NOMO-1 treated with dmso at 0.1 percent for 144 hours (cell line): ENCODE results near the gene ARIH1.

ENCODE experiments used
- DNase-seq: peaks from one replicate; lab custom pipeline; 2025; ENCODE audit not compliant: unreplicated experiment; lab: John Stamatoyannopoulos, UW

ARIH1 gene

DNA sequence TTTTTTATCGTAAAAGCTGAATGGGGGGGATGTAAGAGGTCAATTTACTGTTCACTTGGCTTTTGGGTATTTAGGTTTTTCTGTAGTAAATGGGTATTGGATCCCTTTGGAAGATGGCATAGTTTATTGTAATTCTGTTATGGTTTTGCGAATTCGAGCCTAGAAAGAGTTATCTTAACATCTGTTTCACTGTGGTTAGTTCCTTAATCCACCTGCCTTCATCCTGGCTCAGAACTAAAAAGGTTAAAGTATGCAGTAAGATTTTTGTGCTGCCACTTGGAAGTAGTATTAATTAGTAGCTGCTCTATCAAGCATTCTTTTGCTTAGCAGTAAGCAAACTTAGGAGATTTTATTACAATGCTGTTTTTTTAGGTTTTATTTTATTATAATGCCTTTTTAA is 62.4 kb downstream of the ARIH1 start:
- no peak for DNase-seq

DNA sequence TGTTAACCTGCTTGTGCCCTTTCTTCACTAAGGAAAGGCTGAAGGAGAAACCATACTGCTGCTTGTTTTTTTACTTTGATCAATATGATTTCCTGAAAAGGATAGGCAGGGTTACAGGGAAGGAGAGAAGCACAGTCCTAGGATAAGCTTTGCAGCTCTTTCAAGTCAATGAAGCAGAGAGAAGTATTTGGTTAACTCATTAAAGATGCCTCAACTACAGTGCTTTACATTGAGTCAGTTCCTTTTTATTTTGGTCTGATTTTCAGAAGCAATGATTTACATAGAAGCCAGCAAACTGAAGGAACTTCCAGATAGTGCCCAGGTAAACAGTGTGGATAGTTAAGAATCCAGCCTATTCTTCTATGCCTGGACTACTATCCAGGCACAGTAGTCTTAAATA is 64.8 kb downstream of the ARIH1 start:
- DNase-seq = no peak

DNA sequence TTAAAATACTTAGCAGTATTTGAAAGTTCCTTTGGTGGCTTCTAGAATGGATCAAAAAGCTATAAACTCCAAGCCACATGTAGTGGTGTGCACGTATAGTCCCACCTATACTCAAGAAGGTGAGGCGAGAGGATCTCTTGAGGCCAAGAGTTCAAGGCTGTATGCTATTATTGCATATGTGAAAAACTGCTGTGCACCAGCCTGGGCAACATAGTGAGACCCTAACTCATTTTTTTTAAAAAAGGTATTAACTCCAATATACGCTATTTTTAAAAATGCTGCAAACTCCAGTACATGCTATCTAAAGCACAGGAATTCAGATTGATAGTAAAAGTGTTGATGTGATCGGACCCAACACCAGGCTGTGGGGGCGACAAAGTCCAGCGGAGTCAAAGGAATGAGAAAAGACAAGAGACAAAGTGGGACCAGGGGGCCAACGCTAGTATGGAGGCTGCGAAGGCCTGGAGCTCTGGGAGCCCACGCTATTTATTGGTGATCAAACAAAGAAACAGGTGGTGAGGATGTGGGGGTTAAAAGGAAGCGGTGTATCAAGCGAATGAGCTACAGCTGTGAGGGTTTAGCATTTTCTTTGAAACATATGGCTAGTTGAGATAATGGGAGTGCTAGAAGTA is 66.6 kb downstream of the ARIH1 start:
- DNase-seq = no peak

- no peak for DNase-seq
Measured at GRCh38 chr15:72541674-72542073, 67.5 kb downstream of the ARIH1 start.

GRCh38 chr15:72545156-72545555 is 71.0 kb downstream of the ARIH1 start:
- no peak for DNase-seq

- DNase-seq = no peak
Measured at GRCh38 chr15:72554471-72555425, 80.6 kb downstream of the ARIH1 start.

GRCh38 chr15:72559781-72560180 is 85.7 kb downstream of the ARIH1 start:
- no peak for DNase-seq

GRCh38 chr15:72560458-72560857 is 86.3 kb downstream of the ARIH1 start:
- DNase-seq = no peak

GRCh38 chr15:72562386-72562785 is 88.3 kb downstream of the ARIH1 start:
- no peak for DNase-seq

GRCh38 chr15:72562878-72563277 is 88.7 kb downstream of the ARIH1 start:
- DNase-seq = peak; percentile 26

DNA sequence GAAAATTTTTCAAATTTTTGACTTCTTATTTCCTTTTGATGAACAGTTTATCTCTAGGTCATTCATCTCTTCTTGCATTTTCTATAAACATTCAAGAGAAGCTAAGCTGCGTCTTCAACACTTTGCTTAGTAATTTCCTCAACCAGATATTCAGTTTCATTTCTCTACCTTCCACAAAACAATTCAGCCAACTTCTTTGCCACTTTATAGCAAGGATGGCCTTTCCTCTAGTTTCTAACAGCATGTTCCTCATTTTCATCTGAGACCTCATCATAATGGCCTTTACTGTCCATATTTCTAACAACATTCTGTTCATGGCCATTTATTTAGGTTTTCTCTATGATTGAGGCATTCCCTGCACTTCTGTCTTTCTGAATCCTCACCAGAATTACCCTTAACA is 90.0 kb downstream of the ARIH1 start:
- no peak for DNase-seq

GRCh38 chr15:72566973-72567372 is 92.8 kb downstream of the ARIH1 start:
- DNase-seq = no peak

DNA sequence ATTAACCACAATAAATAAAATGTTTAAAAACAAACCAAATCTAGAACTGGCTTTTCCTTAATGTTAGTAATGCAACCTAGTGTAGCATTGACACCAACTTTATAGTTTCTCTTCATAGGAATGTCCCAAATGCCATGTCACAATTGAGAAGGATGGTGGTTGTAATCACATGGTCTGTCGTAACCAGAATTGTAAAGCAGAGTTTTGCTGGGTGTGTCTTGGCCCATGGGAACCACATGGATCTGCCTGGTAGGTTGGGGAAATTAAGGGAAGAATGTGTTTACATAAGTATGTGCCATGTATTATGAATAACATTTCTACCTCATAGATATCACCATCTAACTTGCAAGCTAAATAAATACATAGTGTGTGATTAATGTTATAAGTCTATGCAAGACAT is 95.9 kb downstream of the ARIH1 start:
- no peak for DNase-seq

DNA sequence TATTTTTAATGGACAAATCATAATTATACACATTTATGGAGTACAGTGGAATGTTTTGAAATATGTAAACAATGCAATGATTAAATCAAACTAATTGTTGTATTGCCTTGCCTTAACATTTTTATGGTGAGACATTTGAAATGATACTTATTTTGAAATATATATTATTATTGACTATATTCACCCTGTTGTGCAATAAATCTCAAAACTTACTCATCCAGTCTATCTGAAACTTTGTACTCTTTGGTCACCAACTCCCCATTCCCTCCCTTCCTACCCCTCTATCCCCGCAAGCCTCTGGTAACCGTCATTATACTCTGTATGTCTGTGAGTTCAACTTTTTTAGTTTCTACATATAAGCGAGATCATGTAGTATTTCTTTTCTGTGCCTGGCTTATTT is 105.7 kb downstream of the ARIH1 start:
- no peak for DNase-seq

DNA sequence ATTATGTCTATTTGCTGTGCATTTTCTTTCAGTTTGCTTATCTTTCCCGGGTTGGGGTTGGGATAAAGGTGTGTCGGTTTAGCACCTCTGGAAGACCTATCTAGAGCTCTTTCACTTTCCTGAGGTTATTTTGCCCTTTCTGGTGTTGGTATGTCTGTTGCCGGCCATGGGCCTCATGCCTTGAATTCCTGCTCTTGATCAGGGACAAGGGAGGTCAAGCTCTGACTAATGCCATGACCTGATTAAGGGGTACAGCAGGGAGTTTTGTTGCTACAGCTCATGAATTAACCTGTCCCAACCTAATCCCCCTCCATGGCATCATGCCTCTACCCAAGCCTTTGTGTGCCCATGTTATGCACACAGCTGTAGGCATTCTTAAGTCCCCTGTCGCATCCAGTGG is 109.9 kb downstream of the ARIH1 start:
- no peak for DNase-seq

- no peak for DNase-seq
Measured at GRCh38 chr15:72585025-72585424, 110.9 kb downstream of the ARIH1 start.

- no peak for DNase-seq
Measured at GRCh38 chr15:72585476-72586058, 111.4 kb downstream of the ARIH1 start.

DNA sequence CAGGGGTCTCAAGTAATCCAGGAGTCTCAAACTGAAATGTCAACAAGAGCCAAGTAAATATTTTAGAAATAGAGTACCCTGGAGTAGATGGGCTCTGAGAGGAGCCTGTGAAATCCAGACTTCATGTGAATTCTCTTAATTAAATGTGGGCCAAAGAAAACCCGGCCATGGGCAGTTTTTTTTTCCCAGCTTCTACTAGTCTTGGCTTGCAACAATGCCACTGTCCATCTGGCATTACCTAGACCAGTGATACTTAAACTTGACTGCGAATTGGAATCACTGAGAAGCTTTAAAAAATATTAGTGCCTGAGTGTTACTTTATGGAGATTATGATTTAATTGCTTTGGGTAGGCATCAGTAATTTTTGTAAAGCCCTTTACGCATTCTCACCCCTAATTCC is 114.0 kb downstream of the ARIH1 start:
- DNase-seq = no peak

DNA sequence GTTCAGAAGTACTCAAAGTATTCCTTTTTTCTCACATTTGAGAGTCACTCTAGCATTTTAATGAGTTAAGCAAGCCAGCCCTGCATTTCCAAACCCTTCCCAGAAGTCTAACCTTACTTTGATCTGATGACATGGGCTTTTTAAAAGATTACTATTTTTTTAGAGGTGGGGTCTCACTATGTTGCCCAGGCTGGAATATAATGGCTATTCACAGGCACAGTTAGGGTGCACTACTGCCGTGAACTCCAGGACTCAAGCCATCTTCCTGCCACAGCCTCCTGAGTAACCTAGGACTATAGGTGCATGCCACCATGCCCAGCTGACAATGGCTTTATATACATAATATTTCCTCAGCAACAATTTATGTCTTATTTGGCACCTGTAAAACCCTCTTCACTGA is 116.3 kb downstream of the ARIH1 start:
- no peak for DNase-seq

- no peak for DNase-seq
Measured at GRCh38 chr15:72591361-72591760, 117.2 kb downstream of the ARIH1 start.

DNA sequence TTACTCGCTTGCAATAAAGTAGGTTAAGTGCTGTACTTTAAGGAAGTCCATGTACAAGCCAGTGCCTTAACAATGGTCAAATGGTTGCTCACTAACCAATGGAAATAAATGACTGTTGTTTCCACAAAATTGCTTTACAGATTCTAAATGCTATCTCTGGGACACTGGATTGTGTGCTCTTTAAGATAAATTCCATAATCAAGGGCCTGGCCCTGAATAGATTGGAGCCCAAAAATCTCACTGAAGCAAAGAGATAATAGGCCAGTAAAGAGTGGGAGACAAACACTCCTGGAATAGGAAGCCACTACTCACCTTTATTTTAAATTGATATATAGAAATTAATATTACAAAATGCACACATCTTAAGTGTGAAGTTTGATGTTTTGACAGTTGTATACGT is 118.0 kb downstream of the ARIH1 start:
- no peak for DNase-seq

GRCh38 chr15:72592676-72593075 is 118.5 kb downstream of the ARIH1 start:
- no peak for DNase-seq
